GM12878 (cell line): Measurements from ENCODE around the gene SLC29A4. TPM values are rescaled to one million over a fixed set of nuclear protein-coding genes. Genes with fewer than 3 reads are reported as not detected.
"Not testable (repeated sequence)": the region's sequence is repeated elsewhere in the genome, so short reads cannot be mapped to it uniquely, and the experiment has no call there.

ENCODE experiments used
- ATAC-seq: fragments of 200-7000 bp; cut with Tn5 transposase; 3 replicates; pipeline ENCODE4 v1.9.1; 2020; ENCODE audit warnings: mild to moderate bottlenecking, moderate library complexity
- BruUV-seq: library from RNA; stranded (reverse); fragments of 400-500 nt; replicated peaks from 2 replicates; lab custom pipeline; 2021; lab: Mats Ljungman, UMichigan
- CTCF ChIA-PET: fragments of 300-600 bp; sonication (Branson Sonifier 250); formaldehyde crosslinking; extraction: SDS; loops from one replicate; lab custom pipeline; 2021; ENCODE audit warnings: inconsistent platforms; lab: Yijun Ruan, JAX
- POLR2A ChIA-PET: fragments of 350-600 bp; formaldehyde crosslinking; extraction: SDS; loops from one replicate; lab custom pipeline; 2021; ENCODE audit warnings: inconsistent platforms; lab: Charles Lee
- RAD21 ChIA-PET: fragments of 300-600 bp; sonication (Branson Sonifier 250); formaldehyde crosslinking; loops from one replicate; lab custom pipeline; 2023; ENCODE audit warnings: antibody characterized with exemption; ENCODE audit not compliant: unreplicated experiment; lab: Charles Lee
- SMC1A ChIA-PET: fragments of 300-600 bp; sonication (Branson Sonifier 250); formaldehyde crosslinking; loops from one replicate; lab custom pipeline; 2023; ENCODE audit not compliant: unreplicated experiment, uncharacterized antibody; lab: Charles Lee
- DNase-seq: peaks from one replicate; pipeline ENCODE4 v3.0.0-alpha.2; 2011; ENCODE audit warnings: low read depth, low spot score
- FAIRE-seq: peaks from 3 replicates; lab custom pipeline; 2011; peaks lifted over from hg19 to GRCh38; lab: Jason Lieb, UNC
- H2AFZ ChIP-seq: 2 replicates; pipeline ENCODE4 v1.6.0; 2011; ENCODE audit warnings: low read depth, low read length, control low read depth; ENCODE audit not compliant: control insufficient read depth
- H3K27ac ChIP-seq: 2 replicates; pipeline ENCODE4 v1.5.1; 2011; ENCODE audit warnings: control low read depth; ENCODE audit not compliant: control insufficient read depth, insufficient read depth
- H3K27me3 ChIP-seq, 2 experiments: replicated peaks in 1 of 2; 2 replicates each; pipeline versions ENCODE4 v1.6.0 to v1.6.1; 2011; ENCODE audit warnings: low read length in 1 of 2; ENCODE audit not compliant: control insufficient read depth in 2 of 2, insufficient read depth in 2 of 2
- H3K36me3 ChIP-seq, 2 experiments: 2 replicates each; pipeline ENCODE4 v1.5.1; 2011; ENCODE audit warnings: low read length in 1 of 2; ENCODE audit not compliant: control insufficient read depth in 2 of 2, insufficient read depth in 2 of 2
- H3K4me1 ChIP-seq: 2 replicates; pipeline ENCODE4 v1.6.1; 2011; ENCODE audit warnings: mild to moderate bottlenecking, low read length, moderate library complexity, mixed read lengths; ENCODE audit not compliant: control insufficient read depth, insufficient read depth
- H3K4me2 ChIP-seq: 2 replicates; pipeline ENCODE4 v1.6.0; 2011; ENCODE audit warnings: control low read depth; ENCODE audit not compliant: control insufficient read depth, insufficient read depth
- H3K4me3 ChIP-seq: fragments of 200-600 bp; sonication (generic); 2 replicates; pipeline ENCODE4 v1.5.1; 2016
- H3K79me2 ChIP-seq: 2 replicates; pipeline ENCODE4 v1.6.0; 2011; ENCODE audit warnings: low read length; ENCODE audit not compliant: control insufficient read depth, insufficient read depth
- H3K9ac ChIP-seq: 2 replicates; pipeline ENCODE4 v1.8.0; 2011; ENCODE audit warnings: low read length, control low read depth, mixed read lengths; ENCODE audit not compliant: control insufficient read depth, insufficient read depth
- H3K9me3 ChIP-seq: replicated peaks from 3 replicates; pipeline ENCODE4 v1.5.1; 2011; ENCODE audit warnings: mild to moderate bottlenecking, low read length; ENCODE audit not compliant: control insufficient read depth, insufficient read depth
- H4K20me1 ChIP-seq: 2 replicates; pipeline ENCODE4 v1.6.0; 2011; ENCODE audit not compliant: control insufficient read depth, insufficient read depth
- BMI1 ChIP-seq: fragments of 450-650 bp; IDR thresholded peaks from 2 replicates; pipeline ENCODE4 v1.6.1; 2016; ENCODE audit warnings: mild to moderate bottlenecking, moderate library complexity, borderline replicate concordance
- CEBPB ChIP-seq, 2 experiments: fragments of 150-350 bp in 1 of 2; IDR thresholded peaks; 2 replicates each; pipeline ENCODE4 v1.6.1; 2012 to 2014; ENCODE audit warnings: low read depth in 2 of 2, low read length in 2 of 2, borderline replicate concordance in 1 of 2, inconsistent platforms in 1 of 2
- EED ChIP-seq: sonication (generic); IDR thresholded peaks from 2 replicates; pipeline ENCODE4 v1.6.1; 2016; ENCODE audit warnings: antibody characterized with exemption, low read depth
- RBBP5 ChIP-seq: fragments of 200-600 bp; sonication (generic); conservative IDR thresholded peaks from 2 replicates; pipeline ENCODE4 v1.6.1; 2016
- RCOR1 ChIP-seq: conservative IDR thresholded peaks from 2 replicates; pipeline ENCODE4 v1.6.1; 2012; ENCODE audit warnings: low read depth, low read length, improper control_type of control experiment
- SRF ChIP-seq, 2 experiments: IDR thresholded peaks; 2 replicates each; pipeline ENCODE4 v1.6.1; 2011; ENCODE audit warnings: low read depth in 2 of 2, low read length in 2 of 2, mild to moderate bottlenecking in 1 of 2, moderate library complexity in 1 of 2
- TAF1 ChIP-seq: IDR thresholded peaks from 2 replicates; pipeline ENCODE4 v1.6.1; 2011; ENCODE audit warnings: mild to moderate bottlenecking, low read depth, low read length, borderline replicate concordance
- ZBTB11 ChIP-seq: fragments of 450-650 bp; formaldehyde crosslinking; IDR thresholded peaks from 2 replicates; pipeline ENCODE4 v1.5.0; 2022; ENCODE audit warnings: mild to moderate bottlenecking, missing genetic modification characterization
- ZNF622 ChIP-seq: fragments of 450-650 bp; IDR thresholded peaks from 2 replicates; pipeline ENCODE4 v1.6.1; 2017; ENCODE audit warnings: mild to moderate bottlenecking, inconsistent platforms
- ZNF687 ChIP-seq: fragments of 450-650 bp; IDR thresholded peaks from 2 replicates; pipeline ENCODE4 v1.6.1; 2017; ENCODE audit warnings: mild to moderate bottlenecking, moderate library complexity
- WGBS: methylation state at CpG from one replicate; pipeline ENCODE4 v1.1.6; 2016; ENCODE audit warnings: low lambda C conversion rate; ENCODE audit not compliant: insufficient replicate concordance, insufficient coverage; ENCODE audit errors: missing lambda C conversion rate; 5-methylcytosine and 5-hydroxymethylcytosine counted together
- in situ Hi-C: fragments of 300-500 bp; cut with MboI; formaldehyde crosslinking; loops from 9 replicates; pipeline ENCODE4 v1.14.3; 2018; ENCODE audit warnings: mixed read lengths
- intact Hi-C: fragments of 100-400 bp; cut with micrococcal nuclease; formaldehyde crosslinking; loops from one replicate; pipeline ENCODE4 v1.14.2; 2022; ENCODE audit not compliant: unreplicated experiment
- polyA plus RNA-seq, 11 experiments: library from polyadenylated mRNA; depleted of rRNA in 4 of 11; unstranded in 6 of 11; stranded (reverse) in 5 of 11; fragments of >200 nt; fragmentation: Nextera tagmentation in 4 of 11; fragmentation: Illumina TruSeq in 1 of 11; extraction: Ambion mirVana in 4 of 11; extraction: Trizol in 1 of 11; gene quantifications; 1 replicate in 1 of 11; 2 replicates in 10 of 11; pipeline versions ENCODE4 v1.2.1 to v1.2.3, GENCODE V29; 2011 to 2016; ENCODE audit warnings: inconsistent platforms in 2 of 11, missing spikeins in 2 of 11, low read depth in 1 of 11
- total RNA-seq, 4 experiments: library from RNA; depleted of rRNA in 3 of 4; stranded (reverse); fragments of >200 nt in 3 of 4; fragmentation: Illumina TruSeq in 1 of 4; extraction: Trizol in 1 of 4; gene quantifications; 2 replicates each; pipeline versions ENCODE4 v1.2.1 to v1.2.3, GENCODE V29; 2013 to 2021

SLC29A4 gene
- total and polyA plus RNA-seq, 10 of the 15 experiments (the other 5 are each of a cell fraction or from before 2014, with no cell fraction given), result 0.11 to 0.72 (median 0.23) TPM; not detected in 3

GRCh38 chr7:5274441-5274840, 8.3 kb upstream of the SLC29A4 start:
- Histone ChIP-seq H3K9ac (no peak overlapping the region), H2AFZ (no peak overlapping the region), H3K4me1 (no peaks in the 10 kb centered on the region), H3K27me3 (no peaks in the 10 kb centered on the region), H4K20me1 (no peaks in the 10 kb centered on the region), H3K9me3 (no peaks in the 10 kb centered on the region), H3K27ac (no peak overlapping the region), H3K4me3 (no peak overlapping the region), H3K4me2 (no peak overlapping the region), H3K36me3 (no peaks in the 10 kb centered on the region), H3K79me2 (no peaks in the 10 kb centered on the region)
- WGBS, result 38% methylated on average over 7 of the region's 7 CpGs
- FAIRE-seq (no peak), DNase-seq (no peak), ATAC-seq (no peak)
- ChIA-PET POLR2A (no interaction called here), SMC1A (no interaction called here), CTCF (no interaction called here), RAD21 (no interaction called here)
- intact Hi-C loops, result no loop called here
- no TSS peak for BruUV-seq
- in situ Hi-C loops, result no loop called here
- TF ChIP-seq EED (no peak), CEBPB (IDR thresholded peaks at IDR 0.05; ENCODE audit: borderline replicate concordance in 1 of 2, low read depth in 2 of 2, low read length in 2 of 2) (no peak), RBBP5 (no peak), ZNF687 (no peak), BMI1 (no peak), TAF1 (no peak), RCOR1 (no peak), ZBTB11 (CRISPR knock-in tag) (no peak), ZNF622 (no peak), SRF (IDR thresholded peaks at IDR 0.05; ENCODE audit: low read depth in 2 of 2, low read length in 2 of 2) (no peak)

- POLR2A ChIA-PET, BruUV-seq, FAIRE-seq, DNase-seq, ATAC-seq, H3K79me2 ChIP-seq, H3K4me3 ChIP-seq, CTCF ChIA-PET, H3K4me2 ChIP-seq, H3K4me1 ChIP-seq, SMC1A ChIA-PET, H3K27ac ChIP-seq, H2AFZ ChIP-seq, intact Hi-C loops, H3K9me3 ChIP-seq, RAD21 ChIA-PET, in situ Hi-C loops, H3K27me3 ChIP-seq, H4K20me1 ChIP-seq, H3K9ac ChIP-seq, H3K36me3 ChIP-seq: not testable (repeated sequence)
- 63% methylated on average over 10 of the region's 11 CpGs for WGBS
These were observed 7.7 kb upstream of the SLC29A4 start for GRCh38 chr7:5274985-5275431.
